Upper lobe of left lung (tissue), 4 donors: Measurements from ENCODE around the gene PPP2R5D.

Experiments used
- POLR2A ChIP-seq, 4 donors: fragments of 450-650 bp; IDR thresholded peaks; one replicate each; pipeline ENCODE4 v1.5.1; 2016 to 2017; ENCODE audit warnings: antibody characterized with exemption in 4 of 4, mild to moderate bottlenecking in 2 of 4
- POLR2AphosphoS5 ChIP-seq, 2 donors: sonication (generic); formaldehyde crosslinking; IDR thresholded peaks; one replicate each; pipeline ENCODE4 v1.5.1; 2017; ENCODE audit warnings: antibody characterized with exemption in 2 of 2
- TF ChIP-seq, protein P1 (sequence below), 6 experiments: fragments of 450-650 bp in 4 of 6; fragments of 200-600 bp in 2 of 6; sonication (generic) in 2 of 6; IDR thresholded peaks; one replicate each; pipeline ENCODE4 v1.5.1; 2016 to 2019; ENCODE audit warnings: antibody characterized with exemption in 6 of 6

GRCh38 chr6:43036712-43037111, 52.3 kb downstream of the PPP2R5D start:
- TF ChIP-seq, protein P1, sequence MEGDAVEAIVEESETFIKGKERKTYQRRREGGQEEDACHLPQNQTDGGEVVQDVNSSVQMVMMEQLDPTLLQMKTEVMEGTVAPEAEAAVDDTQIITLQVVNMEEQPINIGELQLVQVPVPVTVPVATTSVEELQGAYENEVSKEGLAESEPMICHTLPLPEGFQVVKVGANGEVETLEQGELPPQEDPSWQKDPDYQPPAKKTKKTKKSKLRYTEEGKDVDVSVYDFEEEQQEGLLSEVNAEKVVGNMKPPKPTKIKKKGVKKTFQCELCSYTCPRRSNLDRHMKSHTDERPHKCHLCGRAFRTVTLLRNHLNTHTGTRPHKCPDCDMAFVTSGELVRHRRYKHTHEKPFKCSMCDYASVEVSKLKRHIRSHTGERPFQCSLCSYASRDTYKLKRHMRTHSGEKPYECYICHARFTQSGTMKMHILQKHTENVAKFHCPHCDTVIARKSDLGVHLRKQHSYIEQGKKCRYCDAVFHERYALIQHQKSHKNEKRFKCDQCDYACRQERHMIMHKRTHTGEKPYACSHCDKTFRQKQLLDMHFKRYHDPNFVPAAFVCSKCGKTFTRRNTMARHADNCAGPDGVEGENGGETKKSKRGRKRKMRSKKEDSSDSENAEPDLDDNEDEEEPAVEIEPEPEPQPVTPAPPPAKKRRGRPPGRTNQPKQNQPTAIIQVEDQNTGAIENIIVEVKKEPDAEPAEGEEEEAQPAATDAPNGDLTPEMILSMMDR (IDR thresholded peaks at IDR 0.05): no peak
- no peak for TF ChIP-seq POLR2A (IDR thresholded peaks at IDR 0.05)
- TF ChIP-seq POLR2AphosphoS5 (IDR thresholded peaks at IDR 0.05): no peak
